Measurements from ENCODE around the gene SGSM2.

DNA sequence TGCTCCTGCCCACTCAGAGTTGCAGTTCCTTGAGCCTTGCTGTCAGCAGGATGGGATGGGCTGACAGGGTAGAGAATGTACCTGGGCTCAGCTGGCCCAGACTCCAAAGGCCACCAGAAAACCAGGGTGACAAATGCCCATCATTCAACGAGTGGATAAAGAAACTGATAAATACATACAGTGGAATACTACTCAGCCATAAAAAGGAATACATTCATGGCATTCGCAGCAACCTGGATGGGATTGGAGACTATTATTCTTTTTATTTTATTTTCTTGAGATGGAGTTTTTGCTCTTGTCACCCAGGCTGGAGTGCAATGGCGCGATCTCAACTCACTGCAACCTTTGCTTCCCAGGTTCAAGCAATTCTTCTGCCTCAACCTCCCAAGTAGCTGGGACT is 19.9 kb downstream of the SGSM2 start:
- TF ChIP-seq POLR2A (IDR thresholded peaks at IDR 0.05; ENCODE audit: low read depth, low read length) (no peak), TAF1 (IDR thresholded peaks at IDR 0.05; ENCODE audit: low read depth, low read length) (no peak), POLR2AphosphoS5 (IDR thresholded peaks at IDR 0.05; ENCODE audit: low read depth, low read length) (no peak), SPI1 (IDR thresholded peaks at IDR 0.05; ENCODE audit: low read depth, low read length) (no peak)

Measured in GM12891 (cell line).